ENCODE measurements around the gene TACC3. TPM values are rescaled to one million over a fixed set of nuclear protein-coding genes. Genes with fewer than 3 reads are reported as not detected.

Gene TACC3
- total and polyA plus RNA-seq, 2 of the 8 experiments (the other 6 are each of a cell fraction or from before 2014, with no cell fraction given) = 73.8 to 148 TPM

DNA sequence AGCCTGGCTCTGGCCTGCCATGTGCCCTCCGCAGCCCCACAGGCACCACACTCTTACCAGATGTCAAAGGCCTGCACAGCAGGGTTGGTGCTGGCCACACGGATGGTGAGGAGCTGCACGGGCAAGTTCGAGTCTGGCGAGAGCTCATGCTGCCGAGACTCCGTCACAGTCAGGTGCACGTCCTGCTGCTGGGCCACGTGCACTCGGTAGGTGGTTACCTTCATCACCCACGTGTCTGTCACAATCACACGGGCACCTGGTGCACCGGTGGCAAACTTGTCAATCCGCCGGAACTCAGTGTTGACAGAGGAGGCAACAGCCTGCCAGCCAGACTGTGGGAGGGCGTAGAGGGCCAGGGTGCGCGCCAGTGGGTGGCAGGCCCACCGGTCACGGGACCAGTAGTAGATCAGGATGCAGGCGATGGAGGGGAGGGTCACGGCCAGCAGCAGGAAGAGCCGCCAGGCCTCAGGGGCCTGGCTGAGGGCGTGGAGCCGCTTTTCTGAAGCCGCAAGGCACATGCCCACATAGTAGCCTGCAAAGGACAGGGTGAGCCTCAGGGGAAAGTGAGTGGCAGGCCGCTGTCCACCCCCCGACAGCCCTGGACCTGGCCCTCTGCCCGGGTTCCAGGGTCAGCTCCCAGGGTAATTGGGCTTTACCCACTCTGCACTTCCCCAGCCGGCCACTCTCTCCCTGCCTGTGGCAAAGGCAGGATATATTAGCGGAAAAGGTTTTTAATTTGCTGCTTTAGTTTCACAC lies 3.0 kb upstream of the TACC3 start (continued):
- no peak for TF ChIP-seq BACH1 (IDR thresholded peaks at IDR 0.05; ENCODE audit: low read length)
- no peak for TF ChIP-seq POLR2A (IDR thresholded peaks at IDR 0.05; ENCODE audit: control extremely low read depth in 1 of 2, low read depth in 2 of 2, low read length in 2 of 2)
- TF ChIP-seq SAP30 (IDR thresholded peaks at IDR 0.05; ENCODE audit: insufficient read depth, insufficient replicate concordance, low read length) = no peak
